Spleen (tissue), 11 donors: ENCODE results near the gene FOXE1. TPM values are rescaled to one million over a fixed set of nuclear protein-coding genes. Genes with fewer than 3 reads are reported as not detected.

Source experiments
- DNase-seq: peaks from one replicate; pipeline ENCODE4 v3.0.0-alpha.2; 2020
- H3K27ac ChIP-seq, 8 donors: fragments of 200-600 bp; sonication (generic) in 7 of 8; 1 replicate in 4 of 8; 2 replicates in 4 of 8; pipeline versions ENCODE4 v1.5.0 to v1.8.0; 2016 to 2021; ENCODE audit warnings: inconsistent platforms in 4 of 8, mild to moderate bottlenecking in 4 of 8, moderate library complexity in 1 of 8
- H3K27me3 ChIP-seq, 7 donors: fragments of 200-600 bp; sonication (generic) in 6 of 7; replicated peaks in 1 of 7; 1 replicate in 4 of 7; 2 replicates in 3 of 7; pipeline versions ENCODE4 v1.5.0 to v1.8.0; 2016 to 2021; ENCODE audit warnings: inconsistent platforms in 3 of 7, mild to moderate bottlenecking in 1 of 7
- H3K36me3 ChIP-seq, 6 donors: fragments of 200-600 bp; sonication (generic) in 5 of 6; 1 replicate in 4 of 6; 2 replicates in 2 of 6; pipeline versions ENCODE4 v1.5.0 to v1.8.0; 2016 to 2021; ENCODE audit warnings: inconsistent platforms in 2 of 6
- H3K4me1 ChIP-seq, 6 donors: fragments of 200-600 bp; sonication (generic) in 5 of 6; 1 replicate in 3 of 6; 2 replicates in 3 of 6; pipeline versions ENCODE4 v1.5.0 to v1.8.0; 2016 to 2021; ENCODE audit warnings: inconsistent platforms in 3 of 6
- H3K4me3 ChIP-seq, 8 donors: fragments of 200-600 bp; sonication (generic) in 7 of 8; 1 replicate in 4 of 8; 2 replicates in 4 of 8; pipeline versions ENCODE4 v1.5.0 to v1.8.0; 2016 to 2021; ENCODE audit warnings: inconsistent platforms in 4 of 8, mild to moderate bottlenecking in 4 of 8, moderate library complexity in 2 of 8
- H3K9me3 ChIP-seq, 8 donors: fragments of 200-600 bp; sonication (generic) in 7 of 8; 1 replicate in 4 of 8; 2 replicates in 4 of 8; pipeline versions ENCODE4 v1.5.0 to v1.8.0; 2016 to 2021; ENCODE audit warnings: inconsistent platforms in 4 of 8
- POLR2A ChIP-seq, 3 donors: fragments of 450-650 bp; IDR thresholded peaks; one replicate each; pipeline ENCODE4 v1.5.1; 2017; ENCODE audit warnings: antibody characterized with exemption in 3 of 3, mild to moderate bottlenecking in 1 of 3
- POLR2AphosphoS5 ChIP-seq, 3 donors: sonication (generic); formaldehyde crosslinking; IDR thresholded peaks; one replicate each; pipeline ENCODE4 v1.5.1; 2017; ENCODE audit warnings: antibody characterized with exemption in 3 of 3
- WGBS, 5 donors: extraction: QIAGEN DNeasy Blood & Tissue Kit in 3 of 5; methylation state at CpG; one replicate each; pipeline versions ENCODE4 v1.1.5 to v1.1.7; 2013 to 2018; 5-methylcytosine and 5-hydroxymethylcytosine counted together
- intact Hi-C: fragments of 100-400 bp; cut with DNase I; formaldehyde crosslinking; loops from one replicate; pipeline ENCODE4 v1.15.0; 2023; ENCODE audit warnings: low total_unique reads
- polyA plus RNA-seq, 3 donors: library from polyadenylated mRNA; stranded (reverse); fragments of 200-250 nt; gene quantifications; one replicate each; pipeline ENCODE4 v1.2.1, GENCODE V29; 2013
- total RNA-seq, 7 donors: library from RNA; depleted of rRNA in 3 of 7; stranded (reverse); fragments of >200 nt in 3 of 7; fragmentation: NEBNext Ultra II Directional in 4 of 7; extraction: Animal tissue kit (Norgen Biotek cat#: 25700) in 4 of 7; gene quantifications; one replicate each; pipeline versions ENCODE4 v1.1.0 to v1.2.1, GENCODE V29; 2016 to 2021
- TF ChIP-seq, protein P1 (sequence below), 11 experiments: fragments of 200-600 bp in 7 of 11; fragments of 450-650 bp in 4 of 11; sonication (generic) in 4 of 11; IDR thresholded peaks in 8 of 11; conservative IDR thresholded peaks in 3 of 11; 1 replicate in 7 of 11; 2 replicates in 4 of 11; pipeline versions ENCODE4 v1.4.0 to v1.8.0; 2016 to 2021; ENCODE audit warnings: antibody characterized with exemption in 11 of 11, inconsistent platforms in 4 of 11, mild to moderate bottlenecking in 1 of 11
- donor health status: healthy with polysubstance abuse.
- donor health status: DM: no; HTN: no; CAD: no; lungs with moderate emphysema.
- donor health status: DM: no; HTN: no; CAD: no.
- donor health status: Bipolar disorder and iron deficiency.
- donor health status: healthy.
- donor health status: DM: no; HTN: no; CAD: no.
- donor health status: DM: yes; HTN: yes; CAD: no.

Gene FOXE1
- total and polyA plus RNA-seq, 10 donors, result 0.02 to 0.04 (median 0.03) TPM; not detected in 7

DNA sequence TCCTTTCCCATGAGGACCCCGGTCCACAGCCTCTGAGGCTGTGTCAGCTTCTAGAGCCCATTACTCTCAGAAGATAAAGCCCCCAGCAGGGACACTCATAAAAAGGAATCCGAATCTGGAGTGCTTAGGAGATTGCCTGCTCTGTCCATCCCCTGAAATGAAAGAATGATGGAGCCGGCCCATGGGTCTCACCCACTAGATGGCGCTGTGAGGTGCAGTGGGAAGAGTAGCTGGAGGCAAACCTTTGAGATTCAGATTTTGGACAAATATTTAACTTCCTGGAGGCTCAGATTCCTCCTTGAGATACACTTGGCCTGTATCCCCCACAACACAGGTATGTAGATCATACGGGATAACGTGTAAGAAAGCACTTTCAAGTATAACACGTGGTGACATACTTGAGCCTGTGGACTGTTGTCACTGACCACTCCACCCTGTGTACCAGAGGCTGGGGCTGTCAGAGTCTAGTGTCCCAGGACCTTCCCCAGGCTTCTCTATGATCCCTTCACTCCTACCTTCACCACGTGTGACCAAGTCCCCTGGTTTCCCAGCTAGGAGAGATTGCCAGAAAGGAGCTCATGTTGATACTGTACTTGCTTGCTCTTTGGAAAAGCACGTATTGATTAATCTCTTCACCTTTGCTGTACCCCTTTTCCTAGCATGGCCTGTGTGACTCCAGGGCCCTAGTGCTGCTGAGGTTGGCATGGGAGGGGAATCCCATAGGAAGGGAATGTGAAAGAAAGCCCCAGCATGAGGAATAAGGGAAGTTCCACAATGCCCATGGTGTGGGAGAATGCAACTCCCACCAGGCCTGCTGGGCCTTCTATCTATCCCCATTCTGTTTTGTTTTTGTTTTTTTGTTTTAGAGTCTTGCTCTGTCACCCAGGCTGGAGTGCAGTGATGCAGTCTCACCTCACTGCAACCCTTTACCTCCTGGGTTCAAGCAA is 37.2 kb downstream of the FOXE1 start:
- H3K27me3 ChIP-seq, result no peaks in the 10 kb centered on the region
- H3K9me3 ChIP-seq, result peaks cover 0 to 17% (median 11%) of the 10 kb centered on the region in 8 donors
- no peak overlapping the region for H3K4me3 ChIP-seq
- peaks cover 0 to 5% (median 0%) of the 10 kb centered on the region in 6 donors for H3K36me3 ChIP-seq
- intact Hi-C loops, result no loop called here
- TF ChIP-seq POLR2A (IDR thresholded peaks at IDR 0.05), result no peak
- TF ChIP-seq, protein P1, sequence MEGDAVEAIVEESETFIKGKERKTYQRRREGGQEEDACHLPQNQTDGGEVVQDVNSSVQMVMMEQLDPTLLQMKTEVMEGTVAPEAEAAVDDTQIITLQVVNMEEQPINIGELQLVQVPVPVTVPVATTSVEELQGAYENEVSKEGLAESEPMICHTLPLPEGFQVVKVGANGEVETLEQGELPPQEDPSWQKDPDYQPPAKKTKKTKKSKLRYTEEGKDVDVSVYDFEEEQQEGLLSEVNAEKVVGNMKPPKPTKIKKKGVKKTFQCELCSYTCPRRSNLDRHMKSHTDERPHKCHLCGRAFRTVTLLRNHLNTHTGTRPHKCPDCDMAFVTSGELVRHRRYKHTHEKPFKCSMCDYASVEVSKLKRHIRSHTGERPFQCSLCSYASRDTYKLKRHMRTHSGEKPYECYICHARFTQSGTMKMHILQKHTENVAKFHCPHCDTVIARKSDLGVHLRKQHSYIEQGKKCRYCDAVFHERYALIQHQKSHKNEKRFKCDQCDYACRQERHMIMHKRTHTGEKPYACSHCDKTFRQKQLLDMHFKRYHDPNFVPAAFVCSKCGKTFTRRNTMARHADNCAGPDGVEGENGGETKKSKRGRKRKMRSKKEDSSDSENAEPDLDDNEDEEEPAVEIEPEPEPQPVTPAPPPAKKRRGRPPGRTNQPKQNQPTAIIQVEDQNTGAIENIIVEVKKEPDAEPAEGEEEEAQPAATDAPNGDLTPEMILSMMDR (IDR thresholded peaks at IDR 0.05 in 8 of 11, conservative IDR thresholded peaks at IDR 0.05 in 3 of 11), result peak; percentile 25 to 79 (median 63)
- TF ChIP-seq POLR2AphosphoS5 (IDR thresholded peaks at IDR 0.05), result no peak
- H3K4me1 ChIP-seq, result peaks cover 0 to 9% (median 0%) of the 10 kb centered on the region in 6 donors
- peak; percentile 84 for DNase-seq
- 57 to 66% (median 58%) methylated on average over 9 of the region's 9 CpGs for WGBS, 5 donors
- H3K27ac ChIP-seq, result no peak overlapping the region

DNA sequence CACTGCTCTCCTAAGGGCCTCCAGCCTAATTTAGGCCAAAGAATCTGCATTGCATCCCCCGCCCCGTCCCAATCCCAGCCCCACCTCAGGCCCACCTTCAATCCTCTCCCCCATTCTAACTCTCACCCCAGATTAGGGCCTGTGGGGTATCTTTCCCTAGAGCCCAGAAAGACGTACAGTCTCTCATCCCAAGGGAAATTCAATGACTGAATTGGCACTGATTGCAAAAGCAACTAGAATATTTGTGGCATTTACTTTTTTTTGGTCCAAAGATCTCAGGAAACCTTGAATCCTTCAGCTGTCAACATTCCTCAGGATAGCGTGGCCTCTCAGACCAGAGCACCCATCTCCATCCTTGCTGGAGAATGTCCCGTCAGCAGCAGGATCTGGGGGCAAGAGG is 38.7 kb downstream of the FOXE1 start:
- no peaks in the 10 kb centered on the region for H3K27me3 ChIP-seq
- no peak overlapping the region for H3K27ac ChIP-seq
- intact Hi-C loops, result no loop called here
- no peak for DNase-seq
- TF ChIP-seq, protein P1 (IDR thresholded peaks at IDR 0.05 in 8 of 11, conservative IDR thresholded peaks at IDR 0.05 in 3 of 11), result no peak
- no peak for TF ChIP-seq POLR2A (IDR thresholded peaks at IDR 0.05)
- TF ChIP-seq POLR2AphosphoS5 (IDR thresholded peaks at IDR 0.05), result no peak
- peaks cover 0 to 18% (median 5%) of the 10 kb centered on the region in 6 donors for H3K36me3 ChIP-seq
- 84 to 94% (median 89%) methylated on average over 5 of the region's 5 CpGs for WGBS, 5 donors
- no peak overlapping the region for H3K4me3 ChIP-seq
- peaks cover 0 to 17% (median 11%) of the 10 kb centered on the region in 8 donors for H3K9me3 ChIP-seq
- peaks cover 0 to 9% (median 0%) of the 10 kb centered on the region in 6 donors for H3K4me1 ChIP-seq

DNA sequence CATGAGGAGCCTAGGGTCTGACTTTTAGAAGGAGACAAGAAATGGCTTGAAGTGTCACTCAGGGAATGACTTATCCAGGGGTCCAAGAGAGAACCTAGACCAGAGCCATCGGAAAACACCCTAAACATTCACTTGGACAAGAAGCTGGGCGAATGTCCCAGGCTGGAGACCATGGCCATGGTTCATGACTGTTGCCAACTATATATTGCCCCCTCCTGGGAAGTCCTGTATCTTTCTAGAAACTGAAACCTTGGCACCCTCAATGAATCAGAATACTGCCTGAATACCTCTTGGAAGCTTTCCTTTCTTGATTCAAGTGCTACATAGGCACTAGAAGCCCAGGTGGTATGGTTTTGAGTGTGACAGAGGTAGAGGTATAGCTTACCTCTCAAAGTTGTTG is 39.4 kb downstream of the FOXE1 start:
- intact Hi-C loops, result no loop called here
- Histone ChIP-seq H3K27me3 (no peaks in the 10 kb centered on the region), H3K36me3 (peaks cover 0 to 25% (median 5%) of the 10 kb centered on the region in 6 donors), H3K9me3 (peaks cover 0 to 17% (median 11%) of the 10 kb centered on the region in 8 donors), H3K4me3 (no peak overlapping the region), H3K4me1 (peaks cover 0 to 9% (median 0%) of the 10 kb centered on the region in 6 donors), H3K27ac (no peak overlapping the region)
- no peak for DNase-seq
- WGBS, 5 donors, result 81 to 90% (median 86%) methylated on average over 2 of the region's 2 CpGs
- TF ChIP-seq POLR2AphosphoS5 (IDR thresholded peaks at IDR 0.05), result no peak
- no peak for TF ChIP-seq POLR2A (IDR thresholded peaks at IDR 0.05)

DNA sequence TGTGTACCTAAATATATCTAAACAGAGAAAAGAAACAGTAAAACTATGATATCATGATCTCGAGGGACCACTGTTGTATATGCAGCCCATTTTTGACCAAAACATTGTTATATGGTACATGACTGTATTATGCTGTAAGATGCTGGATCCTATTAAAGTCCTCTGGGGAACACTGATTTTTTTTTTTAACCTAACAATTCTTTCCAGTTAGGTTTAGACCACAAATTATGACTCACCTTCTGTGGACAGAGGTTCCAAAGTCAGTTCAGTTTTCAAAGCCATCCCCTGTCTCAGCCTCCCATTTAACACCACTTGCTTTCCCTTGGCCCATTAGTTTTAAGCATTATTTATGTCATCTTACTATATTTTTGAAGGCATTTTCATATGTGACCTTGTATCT is 42.2 kb downstream of the FOXE1 start:
- no peaks in the 10 kb centered on the region for H3K27me3 ChIP-seq
- DNase-seq, result no peak
- TF ChIP-seq POLR2A (IDR thresholded peaks at IDR 0.05), result no peak
- TF ChIP-seq, protein P1 (IDR thresholded peaks at IDR 0.05 in 8 of 11, conservative IDR thresholded peaks at IDR 0.05 in 3 of 11), result no peak
- TF ChIP-seq POLR2AphosphoS5 (IDR thresholded peaks at IDR 0.05), result no peak
- H3K27ac ChIP-seq, result no peak overlapping the region
- 85 to 95% (median 93%) methylated on average over 1 of the region's 1 CpG for WGBS, 5 donors
- no peak overlapping the region for H3K4me3 ChIP-seq
- peaks cover 0 to 17% (median 11%) of the 10 kb centered on the region in 8 donors for H3K9me3 ChIP-seq
- intact Hi-C loops, result no loop called here
- peaks cover 0 to 49% (median 10%) of the 10 kb centered on the region in 6 donors for H3K36me3 ChIP-seq
- peaks cover 0 to 6% (median 0%) of the 10 kb centered on the region in 6 donors for H3K4me1 ChIP-seq
